ENCODE data around the gene TXNDC11.

The TXNDC11 gene

DNA sequence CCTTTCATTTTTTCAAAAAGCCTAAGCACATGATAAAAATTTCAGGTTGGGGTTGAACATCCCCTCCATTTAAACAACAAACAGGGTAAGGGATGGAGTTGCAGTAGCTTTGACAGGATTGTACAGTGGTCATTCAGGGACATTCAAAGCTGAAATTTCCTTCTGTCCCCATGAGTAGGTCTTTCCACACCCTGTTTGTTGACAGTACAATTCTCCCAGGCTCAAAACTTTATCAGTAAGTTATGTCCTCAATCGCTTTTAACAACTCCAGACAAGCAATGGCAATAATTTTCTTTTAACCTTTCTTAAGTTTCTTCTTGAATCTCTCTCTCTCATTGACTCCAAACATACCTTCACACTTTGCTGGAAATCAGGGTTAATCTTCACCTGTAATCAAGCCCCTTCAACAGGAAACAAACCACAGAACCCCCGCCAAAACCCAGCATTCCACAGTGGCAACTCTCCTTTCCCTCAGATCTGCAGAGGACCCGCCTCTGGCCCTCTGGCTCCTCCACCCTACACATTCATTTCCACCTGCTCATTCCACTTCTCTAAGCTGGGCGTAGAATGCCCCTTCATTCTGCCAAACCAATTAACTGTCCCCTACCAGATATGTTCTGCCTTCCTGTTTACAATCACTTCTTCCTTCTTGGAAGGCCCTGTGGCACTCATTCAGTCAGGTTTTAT is 20.7 kb downstream of the TXNDC11 start:
- ATAC-seq (no peak), DNase-seq (no peak)

GRCh38 chr16:11719762-11720161 is 22.9 kb downstream of the TXNDC11 start:
- ATAC-seq (no peak), DNase-seq (no peak)

- DNase-seq (no peak), ATAC-seq (no peak)
Observed at GRCh38 chr16:11719171-11719570, 23.5 kb downstream of the TXNDC11 start.

DNA sequence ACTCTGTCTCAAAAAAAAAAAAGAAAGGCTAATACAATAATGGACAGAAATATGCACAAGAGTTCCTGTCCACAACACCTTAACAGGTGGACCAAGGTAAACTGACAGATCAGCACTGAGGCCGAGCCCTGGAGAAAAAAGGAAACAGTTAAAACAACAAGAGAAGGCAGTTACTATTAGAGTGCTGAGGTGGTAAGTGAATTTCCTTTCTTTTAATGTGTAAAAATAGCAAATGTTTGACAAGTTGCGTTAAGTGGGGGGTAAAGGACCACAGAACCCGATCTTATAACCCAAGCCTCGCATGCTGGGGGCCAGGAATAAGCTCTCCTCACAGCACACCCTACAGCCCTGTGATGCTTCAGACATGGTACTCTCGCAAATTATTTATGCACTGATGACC is 24.8 kb downstream of the TXNDC11 start:
- DNase-seq (no peak), ATAC-seq (no peak)

GRCh38 chr16:11716336-11716735 is 26.3 kb downstream of the TXNDC11 start:
- no peak for DNase-seq
- no peak for ATAC-seq

DNA sequence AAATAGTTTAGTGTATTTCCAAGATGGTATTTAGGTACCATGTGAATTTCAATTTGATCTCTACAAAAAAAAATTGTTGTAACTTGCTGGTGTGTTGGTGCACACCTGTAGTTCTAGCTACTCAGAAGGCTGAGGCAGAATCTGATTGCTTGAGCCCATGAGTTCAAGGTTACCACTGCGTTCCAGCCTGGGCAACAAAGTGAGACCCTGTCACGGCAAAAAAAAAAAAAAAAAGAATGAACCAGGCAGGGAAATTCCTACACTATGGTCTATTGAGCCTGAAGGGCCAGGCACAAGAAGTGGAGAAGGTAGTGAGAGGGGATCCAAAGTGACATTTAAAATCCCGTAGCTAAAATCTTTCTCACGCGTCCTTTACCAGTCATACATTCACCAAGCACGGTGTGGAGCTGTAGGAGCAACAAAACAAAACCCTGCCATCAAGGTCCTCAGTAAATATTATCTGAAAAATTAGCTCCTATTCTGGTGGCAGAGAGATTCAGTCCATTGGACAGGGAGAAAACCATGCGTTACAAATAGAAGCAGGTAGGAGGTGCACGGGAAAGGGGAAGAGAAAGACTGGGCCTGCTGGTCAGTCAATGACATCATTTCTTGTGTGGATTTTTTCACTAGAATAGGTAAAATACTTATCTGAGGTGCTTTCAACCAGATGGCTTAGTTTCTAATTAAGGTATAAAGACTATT is 27.3 kb downstream of the TXNDC11 start:
- DNase-seq = no peak

DNA sequence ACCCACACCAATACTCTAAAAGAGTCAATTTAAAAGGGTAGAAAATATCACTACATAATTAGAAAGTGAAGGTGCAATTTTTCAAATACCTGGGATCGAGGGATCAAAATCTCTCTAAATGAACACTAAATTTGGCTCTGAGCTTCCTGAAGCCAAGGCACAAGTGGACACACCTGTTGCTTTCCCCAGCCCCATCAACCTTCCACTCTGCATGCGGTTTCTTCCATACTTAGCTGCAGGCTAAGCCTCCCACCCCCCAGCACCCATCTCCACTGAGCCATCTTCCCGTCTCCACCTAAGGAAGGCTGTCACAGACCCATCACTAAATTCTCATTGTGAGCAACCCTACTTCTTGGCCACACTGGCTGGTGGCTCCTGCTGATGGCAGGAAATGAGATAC is 30.5 kb downstream of the TXNDC11 start:
- no peak for DNase-seq
- no peak for ATAC-seq

More for the DNA sequence above, 27.3 kb downstream of the TXNDC11 start:
- ATAC-seq = no peak

GRCh38 chr16:11711662-11712061 is 31.0 kb downstream of the TXNDC11 start:
- ATAC-seq (no peak), DNase-seq (no peak)

- DNase-seq = no peak
- no peak for ATAC-seq
Observed at GRCh38 chr16:11708421-11708820, 34.2 kb downstream of the TXNDC11 start.

DNA sequence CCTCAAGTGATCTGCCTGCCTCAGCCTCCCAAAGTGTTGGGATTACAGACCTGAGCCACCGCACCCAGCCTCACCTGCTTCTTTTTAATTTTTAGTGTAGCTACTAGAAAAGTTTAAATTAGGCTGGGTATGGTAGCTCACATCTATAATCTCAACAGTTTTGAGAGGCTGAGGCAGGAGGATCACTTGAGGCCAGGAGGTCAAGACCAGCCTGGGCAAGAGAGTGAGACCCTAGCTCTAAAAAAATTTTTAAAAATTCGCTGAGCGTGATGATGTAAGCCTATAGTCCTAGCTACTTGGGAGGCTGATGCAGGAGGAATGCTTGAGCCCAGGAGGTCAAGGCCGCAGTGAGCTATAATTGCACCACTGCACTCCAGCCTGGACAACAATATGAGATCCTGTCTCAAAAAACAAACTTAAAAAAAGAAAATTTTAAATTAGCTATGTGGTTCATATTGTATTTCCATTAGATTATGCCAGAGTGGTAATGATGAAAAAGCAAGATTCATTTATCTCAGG is 34.9 kb downstream of the TXNDC11 start:
- DNase-seq (no peak), ATAC-seq (no peak)

DNA sequence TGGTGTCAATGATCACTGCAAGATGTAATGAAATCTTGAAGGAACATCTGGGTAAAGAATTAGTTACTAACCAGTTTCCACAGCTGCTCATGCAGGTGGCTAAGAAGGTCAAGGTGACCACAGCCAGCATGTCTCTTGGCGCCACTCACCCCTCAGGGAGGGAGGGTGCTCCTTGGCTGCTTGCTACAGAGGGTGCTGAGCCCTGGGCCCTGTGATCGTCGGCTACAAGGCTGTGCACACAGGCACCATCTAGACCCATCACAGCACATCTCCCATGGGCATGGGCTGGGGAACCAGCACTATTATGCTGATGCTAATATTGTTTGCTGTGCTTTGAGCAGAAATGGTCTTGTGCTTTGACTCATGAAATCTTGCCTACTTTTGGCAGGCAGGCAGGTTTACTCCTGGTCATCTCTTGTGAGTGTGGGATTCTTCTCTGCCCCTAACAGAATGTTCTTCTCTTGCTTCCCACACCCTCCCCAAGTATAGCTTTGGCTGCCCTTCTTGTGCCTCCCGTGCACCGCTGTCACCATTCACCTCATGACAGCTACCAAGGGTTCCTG is 36.4 kb downstream of the TXNDC11 start:
- ATAC-seq (no peak), DNase-seq (no peak)

GRCh38 chr16:11705311-11706025 is 37.2 kb downstream of the TXNDC11 start:
- ATAC-seq = no peak
- no peak for DNase-seq

GRCh38 chr16:11700264-11701029 is 42.2 kb downstream of the TXNDC11 start:
- no peak for DNase-seq

DNA sequence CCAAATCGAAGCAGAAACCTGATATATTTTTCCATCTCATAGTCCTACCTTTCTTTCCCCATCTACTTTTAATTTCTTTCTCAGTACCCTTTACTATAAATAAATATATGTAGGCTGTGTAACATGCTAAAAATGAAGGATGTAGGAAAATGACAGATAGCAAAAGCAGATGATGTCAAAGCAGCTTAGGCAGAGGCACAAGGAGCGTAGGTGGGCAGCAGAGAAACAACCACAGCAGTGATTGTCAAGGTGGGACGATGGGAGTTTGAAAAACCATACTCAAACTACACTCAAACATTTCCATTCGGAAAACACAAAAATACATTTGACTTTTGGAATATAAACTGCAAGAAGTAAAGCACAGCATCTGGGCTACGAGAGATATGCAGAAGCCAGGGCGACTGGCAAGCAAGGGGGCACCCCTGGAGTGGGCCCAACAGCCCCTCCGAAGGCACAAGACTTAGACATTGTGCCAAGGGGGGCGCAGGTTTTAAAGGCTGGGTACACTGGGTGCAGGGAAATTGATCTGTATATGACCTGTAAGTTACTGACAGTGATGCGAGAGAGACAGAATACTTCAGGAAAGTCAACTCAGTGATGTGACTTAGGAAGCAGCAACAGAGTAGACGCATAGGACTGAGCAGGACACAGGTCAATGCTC is 43.3 kb downstream of the TXNDC11 start:
- DNase-seq (no peak), ATAC-seq (no peak)

More at GRCh38 chr16:11700264-11701029, 42.2 kb downstream of the TXNDC11 start:
- no peak for ATAC-seq

DNA sequence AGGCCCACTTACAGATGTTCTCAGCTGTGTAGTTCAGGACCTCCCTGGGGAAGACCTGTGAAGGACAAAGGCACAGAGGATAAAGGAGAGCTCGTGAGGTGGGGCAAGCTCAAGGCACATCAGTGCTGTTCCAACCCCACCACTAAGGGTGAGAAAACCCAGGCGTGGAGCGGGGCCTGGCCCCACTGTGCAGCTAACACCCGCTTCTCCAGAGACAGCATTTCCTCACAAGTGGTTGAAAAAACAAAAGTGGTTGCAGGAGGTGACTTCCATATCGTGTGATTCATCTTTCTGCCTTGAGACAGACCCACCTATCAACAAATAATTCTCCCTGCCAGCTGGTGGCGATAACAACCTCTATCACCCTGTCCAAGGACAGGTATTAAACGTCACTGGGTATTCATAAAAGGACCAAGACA is 44.4 kb downstream of the TXNDC11 start:
- DNase-seq (no peak), ATAC-seq (peak; percentile 79)

GRCh38 chr16:11697319-11697718 is 45.3 kb downstream of the TXNDC11 start:
- ATAC-seq (no peak), DNase-seq (no peak)

DNA sequence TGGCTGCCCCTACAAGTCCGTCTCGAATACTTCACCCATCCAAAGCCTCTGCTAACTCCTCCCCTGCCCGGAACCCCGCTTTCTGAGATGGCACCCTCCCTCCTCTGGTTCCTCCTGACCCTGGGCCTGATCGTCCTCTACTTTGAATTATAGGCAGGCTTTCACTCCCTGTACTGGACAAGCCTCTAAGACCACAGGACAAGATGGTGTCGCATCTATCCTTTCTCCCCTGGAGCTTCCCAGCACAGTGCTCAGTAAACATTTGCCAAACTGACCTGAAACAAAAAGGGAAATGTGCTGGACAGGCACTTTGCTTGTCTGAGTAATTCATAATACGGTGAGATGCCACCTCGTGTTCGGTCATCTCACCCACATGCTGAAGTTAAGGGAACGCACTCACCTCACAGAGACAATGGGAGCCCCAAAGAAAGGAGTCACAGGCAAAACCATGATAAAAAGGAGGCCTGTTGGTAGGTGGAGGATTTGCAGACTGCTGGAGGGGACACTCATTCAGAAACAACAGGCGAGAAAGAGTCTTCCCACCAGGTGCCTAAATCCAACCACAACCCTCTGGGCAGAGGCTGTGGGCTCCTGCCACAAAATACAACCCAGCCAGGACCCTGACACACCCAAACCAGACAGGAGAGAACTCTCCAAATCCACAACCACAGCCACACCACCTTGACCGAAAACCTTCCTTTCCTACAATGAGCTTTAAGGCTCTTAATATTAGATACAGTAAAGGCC is 46.2 kb downstream of the TXNDC11 start:
- ATAC-seq (peak; percentile 29), DNase-seq (no peak)

GRCh38 chr16:11692651-11693050 is 50.0 kb downstream of the TXNDC11 start:
- DNase-seq (no peak), ATAC-seq (no peak)

DNA sequence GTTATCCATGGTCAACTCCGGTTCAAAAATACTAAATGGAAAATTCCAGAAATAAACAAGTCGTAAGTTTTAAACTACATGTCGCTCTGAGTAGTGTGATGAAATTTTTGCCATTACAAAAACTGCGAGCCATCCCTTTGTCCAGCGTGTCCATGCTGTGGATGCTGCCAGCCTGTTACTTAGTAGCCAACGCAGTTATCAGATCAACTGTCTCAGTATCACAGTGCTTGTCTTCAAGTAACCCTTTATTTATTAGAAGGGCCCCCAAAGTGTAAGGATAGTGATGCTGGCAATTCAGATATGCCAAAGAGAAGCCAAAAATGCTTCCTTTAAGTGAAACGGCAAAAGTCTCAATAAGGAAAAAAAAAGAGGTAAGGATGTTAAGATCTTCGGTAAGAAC is 50.5 kb downstream of the TXNDC11 start:
- DNase-seq = no peak
- no peak for ATAC-seq

DNA sequence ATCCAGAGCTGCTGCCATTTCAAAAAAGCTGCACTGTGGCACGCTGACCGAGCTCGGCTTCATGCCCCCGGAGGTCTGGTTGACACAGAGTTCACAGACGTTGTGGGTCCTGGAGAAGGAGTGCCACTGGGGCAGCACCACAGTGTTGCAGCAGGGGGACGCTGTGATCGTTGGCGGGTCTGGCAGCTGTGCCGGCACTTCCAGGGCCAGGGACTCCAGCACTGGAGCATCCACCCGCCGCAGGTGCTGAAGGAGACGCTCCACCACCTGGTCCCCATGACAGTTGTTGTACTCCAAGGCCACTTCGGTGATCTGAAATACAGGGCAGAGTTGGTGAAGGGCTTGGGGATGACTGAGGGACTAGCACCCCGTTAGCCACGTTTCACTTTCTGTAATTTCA is 50.9 kb downstream of the TXNDC11 start:
- ATAC-seq (no peak), DNase-seq (no peak)

DNA sequence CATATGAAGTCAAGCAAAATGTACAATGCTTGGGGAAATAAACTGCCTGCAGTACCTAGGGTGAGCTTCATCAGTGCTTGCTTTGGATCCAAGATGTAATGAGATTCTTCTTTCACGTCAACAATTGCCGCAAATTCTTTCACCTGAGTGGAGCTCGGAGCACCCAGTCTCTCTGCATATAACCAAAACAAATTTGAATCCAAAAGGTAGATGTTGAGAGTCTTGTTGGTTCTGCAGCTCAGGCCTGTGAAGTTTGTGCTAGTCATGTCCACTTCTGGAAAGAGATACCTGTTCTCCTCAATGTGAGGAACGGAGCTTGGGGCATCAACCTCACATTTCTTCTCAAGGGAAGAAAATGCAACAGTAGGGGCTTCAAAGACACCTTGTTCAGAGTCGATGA is 51.4 kb downstream of the TXNDC11 start:
- DNase-seq (no peak), ATAC-seq (no peak)

Data from stimulated activated naive CD8-positive, alpha-beta T cell treated with anti-CD3 and anti-CD28 coated beads, Interleukin-15, Interleukin-2, amounts not matched to agents 100 U/mL and 50 U/mL, for 24 hours (primary cell).